Nucleus accumbens (tissue), 56 donors: ENCODE data around the gene LIMK2.
"Not testable (repeated sequence)": the region's sequence is repeated elsewhere in the genome, so short reads cannot be mapped to it uniquely, and the experiment has no call there.

Experiments used
- DNase-seq, 56 donors: peaks; one replicate each; lab custom pipeline; 2025; lab: John Stamatoyannopoulos, UW

The LIMK2 gene

DNA sequence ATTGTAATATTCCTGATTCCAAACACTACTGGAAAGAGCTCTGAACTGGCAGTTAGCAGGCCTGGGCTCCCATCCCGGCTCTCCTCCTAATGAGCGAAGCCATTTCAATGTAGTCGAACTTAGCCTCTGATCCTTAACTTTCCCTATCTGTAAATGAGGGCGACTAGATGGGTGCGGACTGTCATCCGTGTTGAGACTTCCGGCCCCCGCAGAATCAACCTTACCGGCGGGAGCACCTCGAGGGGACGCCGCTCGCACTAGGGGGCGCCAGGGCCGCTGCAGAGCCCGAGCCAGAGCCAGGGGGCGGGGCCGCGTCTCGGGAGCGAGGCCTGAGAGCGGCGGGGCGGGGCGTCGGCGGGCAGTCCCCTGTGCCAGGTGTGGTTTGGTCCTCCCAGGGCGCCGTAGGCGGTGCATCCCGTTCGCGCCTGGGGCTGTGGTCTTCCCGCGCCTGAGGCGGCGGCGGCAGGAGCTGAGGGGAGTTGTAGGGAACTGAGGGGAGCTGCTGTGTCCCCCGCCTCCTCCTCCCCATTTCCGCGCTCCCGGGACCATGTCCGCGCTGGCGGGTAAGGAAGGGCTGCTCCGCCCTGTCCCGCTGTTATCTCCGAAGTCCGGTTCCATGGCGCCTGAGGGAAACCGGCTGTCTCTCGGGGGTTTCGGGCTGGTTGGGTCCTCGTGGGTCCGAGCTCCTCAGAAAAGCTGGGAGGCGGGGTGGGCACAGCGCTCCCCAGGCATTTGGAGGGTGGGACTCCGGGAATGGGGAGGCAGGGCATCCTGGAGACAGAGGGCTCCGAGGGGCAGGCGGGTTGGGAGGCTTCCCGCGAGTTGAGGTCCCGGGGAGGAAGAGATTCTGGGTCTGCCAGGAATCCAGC lies at the start of gene LIMK2:
Gene LIMK2, plus strand, starts transcription at position 437 of the 869 bp plus-strand sequence. Its CDS starts 111 bp downstream, at position 548.
- peak in 55 of 56 donors; percentile 46 to 97 (median 77) for DNase-seq

DNA sequence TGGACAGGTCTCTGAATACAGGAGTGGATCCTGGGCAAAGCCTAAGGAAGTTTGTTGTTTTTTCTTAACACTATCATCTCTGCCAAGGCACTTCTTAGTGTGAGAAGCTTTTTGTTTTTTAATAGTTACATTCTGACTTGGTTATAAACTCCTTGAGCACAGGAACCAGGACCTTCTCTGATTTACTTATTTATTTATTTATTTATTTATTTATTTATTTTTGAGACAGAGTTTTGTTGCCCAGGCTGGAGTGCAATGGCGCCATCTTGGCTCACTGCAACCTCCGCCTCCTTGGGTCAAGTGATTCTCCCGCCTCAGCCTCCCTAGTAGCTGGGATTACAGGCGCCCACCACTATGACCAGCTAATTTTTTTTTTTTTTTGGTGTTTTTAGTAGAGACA lies 41.1 kb upstream of the LIMK2 start:
- DNase-seq = no peak

DNA sequence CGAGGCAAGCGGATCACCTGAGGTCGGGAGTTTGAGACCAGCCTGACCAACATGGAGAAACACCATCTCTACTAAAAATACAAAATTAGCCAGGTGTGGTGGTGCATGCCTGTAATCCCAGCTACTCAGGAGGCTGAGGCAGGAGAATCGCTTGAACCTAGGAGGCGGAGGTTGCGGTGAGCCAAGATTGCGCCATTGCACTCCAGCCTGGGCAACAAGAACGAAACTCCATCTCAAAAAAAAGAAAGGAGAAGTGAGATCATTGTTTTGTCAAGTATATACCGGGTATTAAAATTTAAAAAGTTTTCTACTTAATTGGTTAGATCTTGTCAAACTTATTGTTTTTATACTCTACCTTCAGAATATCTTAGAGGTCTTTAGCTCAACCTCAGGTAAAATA lies 40.4 kb upstream of the LIMK2 start:
- DNase-seq = not testable (repeated sequence)

DNA sequence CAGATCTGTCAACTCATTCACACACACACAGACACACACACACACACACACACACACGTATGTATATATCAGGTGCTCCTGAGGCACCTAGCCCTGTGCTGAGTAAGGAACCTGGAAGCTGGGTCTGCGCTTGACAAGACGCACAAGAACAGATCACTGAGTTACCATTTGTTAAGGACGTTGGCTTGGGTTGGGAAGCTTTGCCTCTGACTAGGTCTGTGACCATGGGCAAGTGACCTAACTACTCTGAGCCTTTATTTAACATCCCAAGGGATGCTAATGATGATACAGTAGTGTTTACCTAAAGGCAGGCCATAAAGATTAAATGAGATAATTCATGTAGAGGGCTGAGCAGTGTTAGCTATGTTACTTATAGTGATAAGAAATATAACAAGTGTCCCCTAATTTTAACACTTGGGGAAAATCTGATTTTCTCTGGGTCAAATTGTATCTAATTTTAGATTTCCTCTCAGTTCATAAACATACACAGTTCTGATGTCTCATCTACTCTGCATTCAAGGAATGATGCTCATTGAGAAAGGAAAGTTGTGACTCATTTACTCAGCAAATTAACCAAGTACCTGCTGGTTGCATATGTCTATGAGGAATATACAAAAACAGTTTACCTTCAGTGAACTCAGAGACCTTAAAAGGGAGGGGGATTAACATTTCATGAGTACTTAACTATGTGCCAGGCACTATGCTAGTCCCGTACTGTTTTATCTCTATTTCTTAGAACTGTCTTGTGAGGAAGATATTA lies 38.5 kb upstream of the LIMK2 start:
- no peak for DNase-seq

DNA sequence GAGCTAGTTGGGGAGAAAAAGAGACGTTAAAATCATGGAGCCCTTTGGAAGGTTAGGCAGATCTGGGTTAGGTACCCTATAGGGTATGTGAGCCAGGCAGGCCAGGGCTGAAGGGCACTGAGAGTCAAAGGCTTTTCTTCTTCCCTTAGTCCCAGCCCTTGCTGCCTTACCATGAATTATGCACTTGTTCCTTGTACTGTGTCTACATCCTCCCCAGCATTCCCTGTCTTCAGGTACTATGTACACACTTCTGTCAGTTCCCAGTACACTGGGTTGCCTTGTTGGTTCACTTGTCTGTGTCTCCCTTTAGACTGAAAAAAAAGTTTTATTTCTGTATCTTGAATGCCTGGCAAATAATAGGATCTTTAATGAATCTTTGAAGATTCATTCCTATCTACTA lies 35.2 kb upstream of the LIMK2 start:
- no peak for DNase-seq

DNA sequence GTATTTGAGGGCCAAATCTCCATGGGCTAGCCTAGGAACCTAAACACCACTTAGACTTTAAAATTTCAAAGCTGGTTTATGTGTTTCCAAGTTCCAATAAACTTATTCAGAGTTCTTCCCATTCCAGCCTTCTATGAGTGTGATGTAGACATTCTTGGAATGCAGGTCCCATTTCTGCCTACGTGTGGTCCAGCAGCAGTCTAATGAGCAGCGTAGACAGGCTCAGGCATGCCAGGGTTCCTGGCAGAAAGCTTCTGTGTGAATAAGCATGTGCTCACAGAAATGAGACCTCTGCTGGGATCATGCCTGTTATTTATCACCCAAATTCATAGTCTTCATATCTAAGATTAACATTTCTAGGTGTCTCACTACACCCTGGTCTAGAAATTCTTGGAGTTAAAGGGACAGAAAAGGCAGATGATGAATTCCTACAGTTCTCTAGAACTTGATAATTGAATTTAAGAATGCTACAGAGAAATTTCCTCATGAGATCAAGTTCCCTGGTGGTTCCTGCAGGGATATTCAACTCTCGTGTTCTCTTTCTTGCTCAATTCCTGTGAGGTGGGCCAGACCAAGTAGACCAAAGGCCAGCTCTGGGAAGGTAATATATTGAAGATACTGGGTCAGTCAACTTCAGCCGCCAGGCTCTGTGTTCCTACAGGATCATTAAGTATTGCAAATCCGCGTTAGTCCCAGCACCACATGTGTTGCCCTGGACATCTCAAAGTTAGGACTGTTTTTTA lies 34.5 kb upstream of the LIMK2 start:
- no peak for DNase-seq

DNA sequence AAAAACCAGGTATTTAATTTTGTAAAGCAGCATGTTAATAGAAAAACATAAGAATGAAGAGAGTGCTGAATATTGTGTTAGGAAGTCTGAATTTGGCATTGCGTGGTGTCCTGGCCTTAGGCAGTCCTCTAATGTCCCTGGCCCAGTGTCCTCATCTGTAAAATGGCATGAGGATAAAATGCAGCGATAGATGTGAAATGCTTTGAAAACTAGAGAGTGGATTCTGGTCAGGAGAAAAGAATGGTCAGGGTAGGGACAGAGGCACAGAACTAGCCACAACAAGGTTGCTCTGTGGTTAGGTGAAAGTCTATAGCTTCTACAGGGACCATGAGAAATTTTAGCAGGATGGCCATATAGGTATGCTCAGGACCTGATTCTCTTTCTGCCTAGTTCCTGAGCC lies 33.2 kb upstream of the LIMK2 start:
- no peak for DNase-seq

DNA sequence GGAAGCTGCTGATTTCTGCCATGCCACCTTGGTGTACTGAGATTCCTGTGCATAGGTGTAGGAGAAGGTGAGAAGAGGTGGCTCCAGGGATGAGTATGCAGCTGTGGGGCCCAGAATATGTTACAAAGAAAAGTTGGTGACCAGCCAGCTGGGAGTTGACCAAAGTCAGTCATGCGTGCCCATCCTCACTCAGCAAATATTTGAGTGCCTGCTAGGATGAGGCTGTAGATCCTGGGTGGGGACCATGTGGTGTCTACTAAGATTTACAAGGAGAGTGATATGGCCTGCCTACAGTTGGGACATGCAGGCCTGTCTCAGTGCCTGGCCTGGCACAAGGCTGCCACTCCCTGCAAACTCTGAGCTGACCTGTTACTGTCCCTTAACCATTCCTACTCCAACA lies 32.8 kb upstream of the LIMK2 start:
- DNase-seq = no peak

DNA sequence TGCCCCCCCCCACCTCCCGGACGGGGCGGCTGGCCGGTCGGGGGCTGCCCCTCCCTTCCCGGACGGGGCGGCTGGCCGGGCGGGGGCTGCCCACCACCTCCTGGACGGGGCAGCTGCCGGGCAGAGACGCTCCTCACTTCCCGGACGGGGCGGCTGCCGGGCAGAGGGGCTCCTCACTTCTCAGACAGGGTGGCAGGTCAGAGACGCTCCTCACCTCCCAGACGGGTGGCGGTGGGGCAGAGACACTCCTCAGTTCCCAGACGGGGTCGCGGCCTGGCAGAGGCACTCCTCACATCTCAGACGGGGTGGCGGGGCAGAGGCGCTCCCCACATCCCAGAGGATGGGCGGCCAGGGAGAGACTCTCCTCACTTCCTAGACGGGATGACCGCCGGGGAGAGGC lies 28.1 kb upstream of the LIMK2 start:
- no peak for DNase-seq

DNA sequence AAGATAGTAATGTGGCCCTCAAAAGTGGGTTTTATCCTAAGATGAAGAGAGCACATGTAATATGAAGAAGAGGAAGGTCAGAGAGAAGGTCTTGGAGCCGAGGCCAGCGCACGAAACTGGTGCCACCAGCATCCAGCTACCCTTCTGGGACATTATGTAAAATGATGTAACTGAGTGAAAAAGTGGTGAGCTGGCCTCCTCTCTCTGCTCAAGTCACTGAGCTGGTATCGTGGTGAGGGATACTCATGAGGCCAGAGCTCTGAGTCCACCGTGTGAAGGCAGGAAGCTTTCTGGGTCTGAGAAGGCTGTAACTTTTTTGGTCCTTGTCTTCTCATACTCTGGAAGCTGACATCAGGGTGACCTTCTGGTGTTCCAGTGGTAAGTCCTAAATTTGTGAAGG lies 27.0 kb upstream of the LIMK2 start:
- no peak for DNase-seq

DNA sequence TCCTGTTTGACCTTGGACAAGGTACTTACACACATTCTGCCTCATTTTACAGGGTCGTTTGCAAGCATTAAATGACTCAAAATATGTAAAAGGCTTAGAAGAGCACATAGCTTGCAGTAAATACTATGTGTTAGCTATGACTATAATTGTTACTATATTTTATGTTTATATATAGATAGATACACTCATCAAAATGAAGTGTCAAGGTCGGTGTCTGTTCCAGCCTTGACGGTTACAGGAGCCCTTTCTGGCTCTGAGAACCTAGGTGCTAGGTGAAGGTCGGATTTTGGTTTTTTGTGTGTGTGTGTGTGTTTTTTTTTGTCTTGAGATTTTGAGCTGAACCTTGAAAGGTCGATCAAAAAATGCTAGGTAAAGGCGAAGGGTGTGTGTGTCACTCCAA lies 24.5 kb upstream of the LIMK2 start:
- DNase-seq = no peak

DNA sequence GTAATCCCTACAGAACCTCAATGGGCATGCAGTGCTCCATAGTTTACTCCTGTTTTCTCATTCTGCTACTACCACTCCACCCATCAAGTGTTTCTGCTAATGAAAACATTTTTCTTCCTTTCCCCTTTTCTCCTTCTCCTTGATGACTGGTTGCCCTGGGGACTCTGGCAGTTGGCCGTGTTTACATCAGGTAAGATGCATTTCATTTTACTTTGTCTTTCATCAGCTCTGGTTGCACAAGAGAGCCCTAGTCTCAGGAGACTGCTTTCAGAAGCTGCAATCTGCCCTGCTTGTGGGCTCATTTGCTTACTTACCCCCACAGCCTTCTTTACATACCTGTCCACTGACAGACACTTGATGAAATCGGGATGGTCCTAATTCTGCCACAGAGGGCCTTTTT lies 19.6 kb upstream of the LIMK2 start:
- DNase-seq = no peak

DNA sequence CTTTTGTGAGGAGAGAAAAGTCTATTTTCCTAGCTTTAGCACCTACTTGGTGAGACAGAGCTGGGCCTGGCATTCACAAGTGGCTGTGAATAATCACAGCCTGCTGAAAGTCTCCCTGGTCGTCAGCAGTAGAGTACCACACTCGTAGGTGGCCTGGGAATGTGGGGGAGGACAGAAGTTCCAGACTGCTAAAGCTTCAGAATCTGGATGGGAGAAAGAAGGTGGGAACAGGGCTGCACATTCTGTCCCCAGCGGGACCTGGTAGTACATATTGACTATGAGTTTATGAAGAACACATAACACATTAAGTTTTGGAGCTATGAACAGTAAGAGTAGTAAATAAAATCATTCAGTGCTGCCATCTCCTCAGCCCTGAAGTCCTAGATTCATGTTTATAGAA lies 19.0 kb upstream of the LIMK2 start:
- peak in 6 of 56 donors; percentile 8 to 43 (median 15) for DNase-seq

DNA sequence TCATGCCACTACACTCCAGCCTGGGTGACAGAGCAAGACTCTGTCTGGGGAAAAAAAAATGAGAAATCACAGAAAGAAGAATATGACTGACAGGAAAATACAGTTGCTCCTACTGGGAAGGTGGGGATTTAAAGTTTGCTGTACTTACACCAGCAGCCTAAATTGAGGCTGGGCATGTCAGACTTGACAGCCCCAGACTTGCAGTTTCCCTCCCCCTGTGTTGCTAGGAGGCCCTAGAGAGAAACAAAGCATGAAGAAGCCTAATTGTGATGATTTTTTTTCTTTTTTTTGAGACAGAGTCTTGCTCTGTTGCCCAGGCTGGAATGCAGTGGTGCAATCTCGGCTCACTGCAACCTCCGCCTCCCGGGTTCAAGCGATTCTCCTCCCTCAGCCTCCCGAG lies 17.4 kb upstream of the LIMK2 start:
- peak in 9 of 56 donors; percentile 9 to 26 (median 19) for DNase-seq

DNA sequence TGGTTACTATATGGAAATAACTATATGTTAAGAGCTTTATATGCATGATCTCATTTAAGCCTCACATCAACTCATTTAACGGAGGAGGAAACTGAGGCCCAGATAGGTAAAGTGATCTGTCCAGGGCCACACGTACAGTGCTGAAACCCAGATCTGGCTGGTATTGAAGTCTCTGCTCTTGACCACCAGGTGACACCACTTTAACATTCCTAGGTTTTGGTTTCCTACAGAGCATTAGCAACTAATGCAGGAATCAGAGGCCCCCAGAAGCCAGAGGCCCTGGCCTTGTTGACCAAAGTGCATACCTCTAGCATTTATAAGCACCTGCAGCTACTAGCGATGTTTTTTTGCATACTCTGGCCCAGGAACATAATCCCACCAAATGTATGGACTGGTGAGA lies 12.9 kb upstream of the LIMK2 start:
- DNase-seq = no peak

DNA sequence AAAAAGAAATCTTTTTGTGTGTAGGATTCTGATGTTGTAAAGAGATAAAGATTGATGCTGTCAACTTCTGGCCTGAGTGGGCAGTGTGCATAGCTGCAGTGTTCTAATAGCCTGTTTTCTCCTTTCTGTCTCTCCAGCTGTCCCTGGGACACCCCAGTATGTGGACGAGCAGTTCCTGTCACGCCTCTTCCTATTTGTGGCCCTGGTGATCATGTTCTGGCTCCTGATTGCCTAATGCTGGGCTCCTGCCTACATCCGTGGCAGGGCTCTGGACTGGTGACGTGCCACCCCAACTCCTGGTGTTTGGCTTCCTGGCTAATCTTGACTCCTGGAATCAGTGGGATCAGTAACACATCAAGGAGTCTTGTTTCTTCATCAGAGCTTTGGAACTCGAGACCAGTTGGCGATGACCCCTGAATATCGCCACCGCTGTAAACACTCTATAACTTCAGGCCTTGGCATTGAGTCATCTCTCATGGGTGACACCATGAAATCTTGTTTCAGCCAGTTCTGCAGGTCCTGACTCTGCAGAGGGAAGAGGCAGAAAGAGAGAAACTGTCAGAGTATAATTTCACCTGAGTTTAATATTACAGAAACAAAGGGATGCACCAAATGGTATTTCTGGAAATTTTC lies 7.6 kb upstream of the LIMK2 start:
- DNase-seq = not testable (repeated sequence)

DNA sequence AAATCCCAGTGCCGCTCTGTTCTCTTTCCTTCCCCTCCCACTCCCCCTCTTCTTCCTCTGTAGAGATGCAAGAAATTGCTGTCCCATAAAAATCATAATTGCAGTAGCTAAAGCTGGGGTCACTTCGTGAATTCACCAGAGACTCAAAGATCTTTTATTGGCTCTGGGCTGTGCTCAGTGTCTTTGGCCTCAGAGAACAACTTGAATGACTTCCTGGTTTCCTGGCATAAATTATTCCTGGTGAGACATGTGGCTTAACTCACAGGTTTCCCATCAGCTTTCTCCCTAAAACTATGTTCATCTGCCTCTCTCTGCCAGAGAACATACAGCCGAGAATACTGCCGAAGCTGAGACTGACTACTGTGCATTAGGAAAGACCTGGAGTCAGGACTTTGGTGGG lies 7.0 kb upstream of the LIMK2 start:
- not testable (repeated sequence) for DNase-seq

DNA sequence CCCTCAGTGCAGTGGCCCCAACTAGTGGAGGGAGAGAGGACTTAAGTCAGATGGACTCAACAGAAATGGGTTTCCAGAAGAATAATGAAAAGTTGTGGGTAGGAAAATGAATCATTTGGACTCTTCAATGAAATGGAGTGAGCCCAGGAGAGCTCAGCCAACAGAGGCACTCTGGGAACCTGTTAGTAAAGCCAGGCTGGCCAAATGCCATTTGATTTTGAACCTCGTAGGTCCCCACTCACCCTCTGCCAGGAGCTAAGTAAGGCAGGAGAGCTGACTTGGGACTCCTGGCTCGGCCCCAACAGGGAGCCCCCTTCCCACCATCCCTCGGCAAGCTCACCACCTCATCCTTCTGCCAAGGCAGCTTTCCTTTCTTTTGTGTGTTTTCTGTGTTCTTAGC lies 5.6 kb upstream of the LIMK2 start:
- DNase-seq = not testable (repeated sequence)

DNA sequence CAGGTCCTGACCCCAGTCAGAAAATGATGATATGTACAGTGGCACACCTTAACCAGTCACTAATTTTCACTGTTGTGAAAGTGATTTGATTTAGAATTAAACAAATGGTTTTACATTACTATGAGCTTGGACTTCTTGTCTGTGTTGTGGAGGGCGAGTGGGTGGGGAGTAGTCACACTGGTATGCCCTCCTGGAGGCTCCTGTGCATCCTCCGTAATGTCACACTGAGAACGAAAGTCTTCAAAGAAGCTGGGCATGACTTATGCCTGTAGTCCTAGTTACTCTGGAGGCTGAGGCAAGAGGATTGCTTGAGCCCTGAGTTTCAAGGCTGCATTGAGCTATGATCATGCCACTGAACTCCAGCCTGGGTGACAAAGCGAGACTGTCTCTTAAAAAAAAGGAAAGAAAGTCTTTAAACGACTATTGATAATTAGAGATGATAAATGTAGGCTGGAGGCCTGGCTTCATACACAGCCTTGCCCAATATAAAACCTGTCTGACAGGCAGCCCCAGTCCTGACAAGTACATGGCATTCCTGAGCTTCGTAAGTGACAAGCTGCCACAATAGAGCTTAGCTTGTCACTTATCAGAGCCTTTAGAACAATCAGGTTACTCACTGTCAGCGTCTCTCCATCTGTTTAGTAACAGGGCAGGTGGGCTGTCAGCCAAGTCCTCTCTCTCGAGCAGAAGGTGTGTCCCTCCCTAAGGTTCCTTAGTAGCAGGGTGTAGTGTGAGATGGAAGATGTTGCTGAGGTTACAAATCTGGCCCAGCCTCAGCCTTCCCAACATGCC lies 5.0 kb upstream of the LIMK2 start:
- peak in 16 of 56 donors; percentile 6 to 56 (median 18) for DNase-seq
